Measurements from ENCODE around the gene NUDT14. TPM values are rescaled to one million over a fixed set of nuclear protein-coding genes. Genes with fewer than 3 reads are reported as not detected.

Gene NUDT14
- total and polyA plus RNA-seq, 2 experiments from 2014 or later: 14.8 to 38.4 TPM

GRCh38 chr14:105207996-105208737, 27.1 kb upstream of the NUDT14 start:
- Histone ChIP-seq H3K4me2 (no peak overlapping the region), H3K4me3 (no peak overlapping the region), H3K27me3 (ENCODE audit: insufficient read depth) (no peaks in the 10 kb centered on the region), H3K27ac (ENCODE audit: low read depth) (no peak overlapping the region), H4K20me1 (replicated peaks; ENCODE audit: insufficient read depth) (no peaks in the 10 kb centered on the region; the same call in 1 of the 2 replicates), H2AFZ (no peak overlapping the region), H3K36me3 (ENCODE audit: insufficient read depth) (no peaks in the 10 kb centered on the region), H3K9me2 (ENCODE audit: insufficient read depth) (no peaks in the 10 kb centered on the region), H3F3A (replicated peaks; ENCODE audit: low read depth) (no peaks in the 10 kb centered on the region), H3K4me1 (ENCODE audit: insufficient read depth) (no peaks in the 10 kb centered on the region; the same call in 1 of the 2 replicates), H3K79me2 (replicated peaks; ENCODE audit: insufficient read depth) (no peaks in the 10 kb centered on the region)
- peaks cover 8% of the 10 kb centered on the region for H3K27me3 Mint-ChIP-seq (ENCODE audit: insufficient read depth, low read depth, poor library complexity)
- ATAC-seq (no peak), DNase-seq (ENCODE audit: low spot score) (no peak)
- no peak overlapping the region for H3K27ac Mint-ChIP-seq
- no peaks in the 10 kb centered on the region for H3K9me3 Mint-ChIP-seq
- no peaks in the 10 kb centered on the region for H3K36me3 Mint-ChIP-seq (ENCODE audit: low read depth)
- TF ChIP-seq POLR2AphosphoS5 (IDR thresholded peaks at IDR 0.05; ENCODE audit: low read depth): no peak
- no peak for TF ChIP-seq JUNB (IDR thresholded peaks at IDR 0.05; ENCODE audit: unreplicated experiment)
- no peak for TF ChIP-seq STAT1 (IDR thresholded peaks at IDR 0.05; ENCODE audit: unreplicated experiment)
- no peak for TF ChIP-seq ZNF114 (CRISPR knock-in tag; IDR thresholded peaks at IDR 0.05)
- no peak for TF ChIP-seq ZNF462 (CRISPR knock-in tag; IDR thresholded peaks at IDR 0.05)
- TF ChIP-seq, protein P1, sequence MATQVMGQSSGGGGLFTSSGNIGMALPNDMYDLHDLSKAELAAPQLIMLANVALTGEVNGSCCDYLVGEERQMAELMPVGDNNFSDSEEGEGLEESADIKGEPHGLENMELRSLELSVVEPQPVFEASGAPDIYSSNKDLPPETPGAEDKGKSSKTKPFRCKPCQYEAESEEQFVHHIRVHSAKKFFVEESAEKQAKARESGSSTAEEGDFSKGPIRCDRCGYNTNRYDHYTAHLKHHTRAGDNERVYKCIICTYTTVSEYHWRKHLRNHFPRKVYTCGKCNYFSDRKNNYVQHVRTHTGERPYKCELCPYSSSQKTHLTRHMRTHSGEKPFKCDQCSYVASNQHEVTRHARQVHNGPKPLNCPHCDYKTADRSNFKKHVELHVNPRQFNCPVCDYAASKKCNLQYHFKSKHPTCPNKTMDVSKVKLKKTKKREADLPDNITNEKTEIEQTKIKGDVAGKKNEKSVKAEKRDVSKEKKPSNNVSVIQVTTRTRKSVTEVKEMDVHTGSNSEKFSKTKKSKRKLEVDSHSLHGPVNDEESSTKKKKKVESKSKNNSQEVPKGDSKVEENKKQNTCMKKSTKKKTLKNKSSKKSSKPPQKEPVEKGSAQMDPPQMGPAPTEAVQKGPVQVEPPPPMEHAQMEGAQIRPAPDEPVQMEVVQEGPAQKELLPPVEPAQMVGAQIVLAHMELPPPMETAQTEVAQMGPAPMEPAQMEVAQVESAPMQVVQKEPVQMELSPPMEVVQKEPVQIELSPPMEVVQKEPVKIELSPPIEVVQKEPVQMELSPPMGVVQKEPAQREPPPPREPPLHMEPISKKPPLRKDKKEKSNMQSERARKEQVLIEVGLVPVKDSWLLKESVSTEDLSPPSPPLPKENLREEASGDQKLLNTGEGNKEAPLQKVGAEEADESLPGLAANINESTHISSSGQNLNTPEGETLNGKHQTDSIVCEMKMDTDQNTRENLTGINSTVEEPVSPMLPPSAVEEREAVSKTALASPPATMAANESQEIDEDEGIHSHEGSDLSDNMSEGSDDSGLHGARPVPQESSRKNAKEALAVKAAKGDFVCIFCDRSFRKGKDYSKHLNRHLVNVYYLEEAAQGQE (IDR thresholded peaks at IDR 0.05; ENCODE audit: unreplicated experiment): no peak
- TF ChIP-seq, protein P2, sequence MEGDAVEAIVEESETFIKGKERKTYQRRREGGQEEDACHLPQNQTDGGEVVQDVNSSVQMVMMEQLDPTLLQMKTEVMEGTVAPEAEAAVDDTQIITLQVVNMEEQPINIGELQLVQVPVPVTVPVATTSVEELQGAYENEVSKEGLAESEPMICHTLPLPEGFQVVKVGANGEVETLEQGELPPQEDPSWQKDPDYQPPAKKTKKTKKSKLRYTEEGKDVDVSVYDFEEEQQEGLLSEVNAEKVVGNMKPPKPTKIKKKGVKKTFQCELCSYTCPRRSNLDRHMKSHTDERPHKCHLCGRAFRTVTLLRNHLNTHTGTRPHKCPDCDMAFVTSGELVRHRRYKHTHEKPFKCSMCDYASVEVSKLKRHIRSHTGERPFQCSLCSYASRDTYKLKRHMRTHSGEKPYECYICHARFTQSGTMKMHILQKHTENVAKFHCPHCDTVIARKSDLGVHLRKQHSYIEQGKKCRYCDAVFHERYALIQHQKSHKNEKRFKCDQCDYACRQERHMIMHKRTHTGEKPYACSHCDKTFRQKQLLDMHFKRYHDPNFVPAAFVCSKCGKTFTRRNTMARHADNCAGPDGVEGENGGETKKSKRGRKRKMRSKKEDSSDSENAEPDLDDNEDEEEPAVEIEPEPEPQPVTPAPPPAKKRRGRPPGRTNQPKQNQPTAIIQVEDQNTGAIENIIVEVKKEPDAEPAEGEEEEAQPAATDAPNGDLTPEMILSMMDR (conservative IDR thresholded peaks at IDR 0.05; ENCODE audit: low read depth in 2 of 2): no peak
- TF ChIP-seq ETS1 (IDR thresholded peaks at IDR 0.05): no peak
- no peak for TF ChIP-seq EZH2phosphoT487 (IDR thresholded peaks at IDR 0.05; ENCODE audit: unreplicated experiment)
- no peak for TF ChIP-seq CREB1 (CRISPR knock-in tag; IDR thresholded peaks at IDR 0.05; ENCODE audit: low read depth)
- TF ChIP-seq EZH2 (IDR thresholded peaks at IDR 0.05; ENCODE audit: low read depth, unreplicated experiment): no peak
- TF ChIP-seq NANOG (IDR thresholded peaks at IDR 0.05; ENCODE audit: borderline replicate concordance): no peak
- no peak for TF ChIP-seq ZNF331 (CRISPR knock-in tag; IDR thresholded peaks at IDR 0.05; ENCODE audit: low read depth)
- no peak overlapping the region for H3K4me3 Mint-ChIP-seq
- no peaks in the 10 kb centered on the region for H3K4me1 Mint-ChIP-seq
